LNCaP clone FGC (cell line): ENCODE measurements around the gene PHKA2.

Experiments used
- DNase-seq: peaks from one replicate; pipeline ENCODE4 v3.0.0-alpha.2; 2011; ENCODE audit warnings: low read depth
- H3K4me3 ChIP-seq: 2 replicates; pipeline ENCODE4 v1.5.1; 2011; ENCODE audit warnings: mild to moderate bottlenecking, low read depth, low read length, control low read depth
- TF ChIP-seq, protein P1 (sequence below): IDR thresholded peaks from 2 replicates; pipeline ENCODE4 v1.5.1; 2012; ENCODE audit warnings: mild to moderate bottlenecking; ENCODE audit not compliant: control insufficient read depth, insufficient read depth; ENCODE audit errors: extremely low read depth

Gene PHKA2

DNA sequence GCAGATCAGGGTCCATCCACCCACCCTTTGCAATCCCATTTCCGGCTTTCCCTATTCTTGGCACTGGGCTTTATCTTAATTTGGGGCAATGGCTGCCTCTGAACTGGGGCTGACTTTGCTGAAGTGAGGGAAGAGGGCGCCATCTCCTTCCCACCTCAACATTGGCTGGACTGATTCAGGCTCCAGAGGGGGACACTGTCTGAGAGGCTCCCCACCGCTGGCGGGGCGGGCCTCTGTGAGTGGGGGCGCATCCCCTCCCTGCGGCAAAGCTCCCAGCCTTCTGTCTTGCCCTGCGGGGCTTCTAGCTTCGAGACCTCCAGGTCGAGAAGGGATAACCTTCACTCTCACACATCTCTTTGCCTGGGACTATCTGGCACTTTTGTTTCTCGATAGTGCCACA, 85.8 kb downstream of the PHKA2 start:
- DNase-seq, result no peak
- H3K4me3 ChIP-seq, result no peak overlapping the region
- TF ChIP-seq, protein P1, sequence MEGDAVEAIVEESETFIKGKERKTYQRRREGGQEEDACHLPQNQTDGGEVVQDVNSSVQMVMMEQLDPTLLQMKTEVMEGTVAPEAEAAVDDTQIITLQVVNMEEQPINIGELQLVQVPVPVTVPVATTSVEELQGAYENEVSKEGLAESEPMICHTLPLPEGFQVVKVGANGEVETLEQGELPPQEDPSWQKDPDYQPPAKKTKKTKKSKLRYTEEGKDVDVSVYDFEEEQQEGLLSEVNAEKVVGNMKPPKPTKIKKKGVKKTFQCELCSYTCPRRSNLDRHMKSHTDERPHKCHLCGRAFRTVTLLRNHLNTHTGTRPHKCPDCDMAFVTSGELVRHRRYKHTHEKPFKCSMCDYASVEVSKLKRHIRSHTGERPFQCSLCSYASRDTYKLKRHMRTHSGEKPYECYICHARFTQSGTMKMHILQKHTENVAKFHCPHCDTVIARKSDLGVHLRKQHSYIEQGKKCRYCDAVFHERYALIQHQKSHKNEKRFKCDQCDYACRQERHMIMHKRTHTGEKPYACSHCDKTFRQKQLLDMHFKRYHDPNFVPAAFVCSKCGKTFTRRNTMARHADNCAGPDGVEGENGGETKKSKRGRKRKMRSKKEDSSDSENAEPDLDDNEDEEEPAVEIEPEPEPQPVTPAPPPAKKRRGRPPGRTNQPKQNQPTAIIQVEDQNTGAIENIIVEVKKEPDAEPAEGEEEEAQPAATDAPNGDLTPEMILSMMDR, result no peak

DNA sequence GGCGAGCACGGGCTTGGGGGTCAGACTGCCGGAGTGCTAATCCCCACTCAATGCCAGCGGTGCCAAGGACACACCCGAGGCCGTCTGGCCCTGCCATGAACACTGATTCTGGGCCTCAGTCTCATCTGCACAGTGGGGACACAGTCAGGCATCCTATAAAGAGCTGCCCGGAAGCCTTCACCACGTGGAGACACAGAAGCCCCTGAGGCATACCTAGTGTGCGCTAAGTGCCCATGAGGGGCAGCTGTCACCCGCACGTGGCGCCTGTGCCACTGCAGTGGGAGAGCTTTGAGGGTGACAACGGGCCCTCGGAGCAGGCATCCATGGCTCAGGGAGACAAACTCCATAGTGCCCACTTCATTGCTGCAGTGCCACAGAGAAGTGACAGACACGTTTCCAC, 86.3 kb downstream of the PHKA2 start:
- no peak overlapping the region for H3K4me3 ChIP-seq
- TF ChIP-seq, protein P1, result no peak
- DNase-seq, result no peak

DNA sequence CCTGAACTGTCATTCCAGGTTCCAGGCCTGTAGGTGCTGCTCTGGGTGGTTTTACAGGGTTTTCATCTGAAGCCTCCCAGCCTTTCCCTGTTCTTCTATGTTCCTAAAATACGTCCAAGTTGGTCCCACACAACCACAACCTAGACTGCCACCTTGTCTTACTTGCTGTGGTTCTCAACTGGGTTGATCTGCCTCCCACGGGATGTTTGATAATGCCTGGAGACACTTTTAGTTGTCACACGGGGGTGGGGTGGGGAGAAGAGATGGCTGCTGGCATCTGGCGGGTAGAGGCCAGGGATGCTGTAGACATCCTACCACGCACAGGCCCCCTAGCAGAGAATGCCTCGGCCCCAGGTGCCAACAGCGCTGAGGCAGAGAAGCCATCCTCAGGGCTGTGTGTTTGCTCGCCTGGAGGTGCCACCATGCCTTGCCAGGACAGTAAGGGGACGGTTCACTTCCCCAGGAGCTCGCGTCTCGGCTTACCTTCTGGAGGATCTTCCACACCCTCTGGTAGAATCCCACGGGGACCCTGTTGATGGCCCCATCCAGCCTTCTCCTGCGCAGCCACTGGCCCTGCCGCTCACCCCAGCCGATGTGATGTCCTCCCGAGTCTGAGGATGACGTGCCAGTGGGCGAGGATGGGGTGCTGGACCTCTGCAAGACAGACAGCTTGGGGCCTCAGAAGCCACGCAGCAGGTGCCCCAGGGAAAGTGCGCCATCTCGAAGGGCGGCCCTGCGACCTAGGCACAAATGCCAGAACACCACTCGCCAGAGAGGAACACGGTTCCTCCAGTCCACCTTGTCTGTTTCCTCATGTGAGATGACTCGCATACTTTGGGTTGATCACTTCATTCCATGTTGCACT, 87.0 kb downstream of the PHKA2 start:
- H3K4me3 ChIP-seq, result no peak overlapping the region
- TF ChIP-seq, protein P1, result no peak
- DNase-seq, result no peak

DNA sequence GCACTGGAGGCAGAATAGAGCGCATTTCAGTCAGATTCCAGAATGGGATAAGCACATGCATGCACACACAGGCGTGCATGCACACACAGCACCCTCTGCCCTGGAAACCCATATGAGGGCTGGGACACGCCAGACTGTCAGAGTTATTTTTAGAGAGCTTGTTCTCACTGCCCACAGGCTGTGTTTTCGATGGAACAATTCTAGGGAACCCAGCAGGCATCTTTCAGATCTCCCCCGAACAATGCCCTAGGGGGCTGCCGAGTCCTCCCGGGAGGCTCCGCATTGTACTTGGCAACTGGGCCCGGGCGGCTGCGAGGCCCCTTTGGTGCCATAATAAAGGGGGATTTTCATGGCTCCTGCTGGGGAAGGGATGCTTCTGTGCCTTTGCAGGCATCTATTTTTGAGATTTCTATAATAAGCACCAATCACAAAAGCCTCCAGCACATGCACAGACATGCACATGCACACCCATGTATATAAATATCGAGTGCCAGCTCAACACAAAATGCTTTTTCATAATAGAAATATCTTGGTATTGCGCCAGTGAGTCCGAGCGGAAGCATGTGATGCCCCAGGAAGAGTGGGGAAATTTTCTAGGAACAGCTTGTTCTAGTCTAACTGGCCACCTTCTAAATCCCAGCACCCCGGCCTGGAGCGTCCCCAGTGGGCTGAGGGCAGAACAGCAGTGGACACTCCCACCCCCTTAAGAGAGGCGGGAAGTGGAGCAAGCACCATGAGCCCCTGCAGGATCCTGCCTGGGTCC, 88.5 kb downstream of the PHKA2 start:
- H3K4me3 ChIP-seq, result no peak overlapping the region
- TF ChIP-seq, protein P1, result no peak
- DNase-seq, result no peak

DNA sequence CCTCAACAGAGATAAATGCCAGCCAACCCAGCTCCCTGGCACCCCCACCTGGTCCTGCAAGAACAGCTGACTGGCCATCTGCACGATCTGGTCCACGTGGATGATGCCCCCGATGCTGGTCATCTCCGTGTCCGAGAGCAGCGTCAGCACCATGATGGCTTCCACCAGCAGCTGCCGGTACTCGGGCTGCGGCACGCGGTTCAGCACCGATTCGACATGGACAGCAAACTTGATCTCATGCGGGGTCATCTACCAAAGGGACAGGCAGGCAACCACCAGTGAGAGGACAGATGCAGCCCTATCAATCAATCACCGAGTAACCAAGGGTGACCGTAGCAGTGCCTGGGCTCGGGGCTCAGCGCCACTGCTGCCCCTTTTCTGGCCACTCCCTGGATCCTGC, 89.8 kb downstream of the PHKA2 start:
- DNase-seq, result no peak
- TF ChIP-seq, protein P1, result no peak
- H3K4me3 ChIP-seq, result no peak overlapping the region

DNA sequence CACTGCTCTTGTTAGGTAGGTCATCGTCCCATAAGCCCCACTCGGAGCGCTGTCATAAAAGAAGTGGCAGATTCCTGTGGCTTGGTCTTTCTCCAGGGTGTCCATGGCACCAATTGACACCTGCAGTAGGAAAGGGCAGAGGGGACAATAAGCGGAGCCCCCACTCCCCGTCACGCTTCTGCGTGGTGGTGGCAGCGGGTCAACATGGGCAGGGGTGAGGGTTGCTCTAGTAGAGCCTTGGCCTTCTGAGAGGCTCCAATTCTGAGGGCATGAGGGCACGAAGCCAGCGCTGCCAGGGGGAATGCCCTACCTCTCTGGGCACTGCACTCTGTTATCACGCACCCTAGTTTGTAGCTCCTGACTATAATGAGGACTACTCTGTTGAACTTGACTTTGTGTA, 90.4 kb downstream of the PHKA2 start:
- TF ChIP-seq, protein P1, result no peak
- H3K4me3 ChIP-seq, result no peak overlapping the region
- no peak for DNase-seq

DNA sequence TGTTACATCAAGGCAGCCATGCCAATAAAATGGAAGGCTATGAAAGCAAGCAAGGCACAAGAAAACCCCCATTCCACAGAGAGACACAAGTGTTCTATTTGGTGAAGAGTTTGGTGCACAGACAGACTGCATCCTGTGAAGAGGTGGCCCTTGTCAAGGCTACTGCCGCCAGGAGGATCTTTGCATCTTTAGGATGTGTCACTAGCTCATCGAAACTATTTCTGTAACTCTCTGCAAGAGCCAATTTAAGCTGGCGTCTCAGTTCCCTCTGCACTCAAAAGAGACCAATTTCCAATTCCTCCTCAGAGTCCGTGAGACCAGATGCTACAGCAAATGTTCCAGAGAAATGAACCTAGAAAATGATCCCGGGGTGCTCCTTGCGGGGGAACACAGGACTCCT, 91.0 kb downstream of the PHKA2 start:
- DNase-seq, result no peak
- TF ChIP-seq, protein P1, result no peak
- no peak overlapping the region for H3K4me3 ChIP-seq
